ENCODE data around the gene WFDC6. TPM values are rescaled to one million over a fixed set of nuclear protein-coding genes. Genes with fewer than 3 reads are reported as not detected.

Gene WFDC6
- total RNA-seq, 1 experiment from 2014 or later, result not detected

GRCh38 chr20:45500022-45500421 is 39.3 kb downstream of the WFDC6 start:
- no peaks in the 10 kb centered on the region for H3K36me3 ChIP-seq (ENCODE audit: low read depth)
- ChIA-PET CTCF (no interaction called here), POLR2A (ENCODE audit: unreplicated experiment) (no interaction called here)
- H3F3A ChIP-seq (ENCODE audit: insufficient read depth, low read depth), result no peaks in the 10 kb centered on the region
- no peaks in the 10 kb centered on the region for H3K27me3 ChIP-seq (ENCODE audit: insufficient read depth, low read depth)
- no peak overlapping the region for H3K4me3 ChIP-seq
- DNase-seq, result peak in 1 of 2 experiments; percentile 33
- TF ChIP-seq, protein P1, sequence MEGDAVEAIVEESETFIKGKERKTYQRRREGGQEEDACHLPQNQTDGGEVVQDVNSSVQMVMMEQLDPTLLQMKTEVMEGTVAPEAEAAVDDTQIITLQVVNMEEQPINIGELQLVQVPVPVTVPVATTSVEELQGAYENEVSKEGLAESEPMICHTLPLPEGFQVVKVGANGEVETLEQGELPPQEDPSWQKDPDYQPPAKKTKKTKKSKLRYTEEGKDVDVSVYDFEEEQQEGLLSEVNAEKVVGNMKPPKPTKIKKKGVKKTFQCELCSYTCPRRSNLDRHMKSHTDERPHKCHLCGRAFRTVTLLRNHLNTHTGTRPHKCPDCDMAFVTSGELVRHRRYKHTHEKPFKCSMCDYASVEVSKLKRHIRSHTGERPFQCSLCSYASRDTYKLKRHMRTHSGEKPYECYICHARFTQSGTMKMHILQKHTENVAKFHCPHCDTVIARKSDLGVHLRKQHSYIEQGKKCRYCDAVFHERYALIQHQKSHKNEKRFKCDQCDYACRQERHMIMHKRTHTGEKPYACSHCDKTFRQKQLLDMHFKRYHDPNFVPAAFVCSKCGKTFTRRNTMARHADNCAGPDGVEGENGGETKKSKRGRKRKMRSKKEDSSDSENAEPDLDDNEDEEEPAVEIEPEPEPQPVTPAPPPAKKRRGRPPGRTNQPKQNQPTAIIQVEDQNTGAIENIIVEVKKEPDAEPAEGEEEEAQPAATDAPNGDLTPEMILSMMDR (conservative IDR thresholded peaks at IDR 0.05), result no peak
- no peak for TF ChIP-seq EZH2 (IDR thresholded peaks at IDR 0.05; ENCODE audit: low read depth)
- H2AFZ ChIP-seq, result no peak overlapping the region
- no peak overlapping the region for H3K27ac ChIP-seq
- no TSS peak for BruUV-seq (replicated peaks)
- no peaks in the 10 kb centered on the region for H3K79me2 ChIP-seq (ENCODE audit: low read depth)
- no peaks in the 10 kb centered on the region for H3K9me2 ChIP-seq (ENCODE audit: insufficient read depth)
- H3K9me3 ChIP-seq (ENCODE audit: insufficient read depth, low read depth), result no peaks in the 10 kb centered on the region
- no peaks in the 10 kb centered on the region for H4K20me1 ChIP-seq (ENCODE audit: insufficient read depth)
- no peak overlapping the region for H3K4me2 ChIP-seq
- no peaks in the 10 kb centered on the region for H3K4me1 ChIP-seq (replicated peaks; ENCODE audit: insufficient read depth)
- intact Hi-C loops (cut with micrococcal nuclease; ENCODE audit: unreplicated experiment), result no loop called here

DNA sequence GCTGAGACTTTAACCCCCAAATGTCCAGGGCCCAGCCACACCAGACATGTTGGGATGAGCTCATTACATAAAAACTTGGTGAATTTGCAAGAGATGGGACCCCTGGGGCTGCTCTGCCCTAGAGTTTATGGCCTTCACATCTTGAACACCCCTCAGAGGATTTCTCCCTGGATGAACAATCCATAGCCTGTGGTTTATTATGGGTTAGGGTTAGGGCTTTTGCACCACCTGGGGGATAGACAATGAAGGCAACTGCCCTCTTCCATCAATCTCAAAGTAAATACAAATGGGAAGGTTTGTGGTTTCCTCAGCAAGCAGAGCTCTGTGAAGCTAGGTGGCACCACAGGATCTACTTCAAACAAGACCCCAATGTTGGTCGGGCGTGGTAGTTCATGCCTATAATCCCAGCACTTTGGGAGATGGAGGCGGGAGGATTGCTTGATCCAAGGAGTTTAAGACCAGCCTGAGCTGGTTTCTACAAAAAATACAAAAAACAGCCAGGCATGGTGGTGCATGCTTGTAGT is 41.2 kb downstream of the WFDC6 start:
- CTCF ChIA-PET, result no interaction called here

GRCh38 chr20:45496166-45496565 is 43.1 kb downstream of the WFDC6 start:
- intact Hi-C loops (cut with micrococcal nuclease; ENCODE audit: unreplicated experiment), result no loop called here
- Histone ChIP-seq H3K36me3 (ENCODE audit: low read depth) (no peaks in the 10 kb centered on the region), H4K20me1 (ENCODE audit: insufficient read depth) (no peaks in the 10 kb centered on the region), H3K9me3 (ENCODE audit: insufficient read depth, low read depth) (no peaks in the 10 kb centered on the region), H3K9me2 (ENCODE audit: insufficient read depth) (no peaks in the 10 kb centered on the region), H3K27ac (no peak overlapping the region), H3K27me3 (ENCODE audit: insufficient read depth, low read depth) (no peaks in the 10 kb centered on the region), H3F3A (ENCODE audit: insufficient read depth, low read depth) (peaks cover 4% of the 10 kb centered on the region; the same call in 1 of the 2 replicates), H2AFZ (no peak overlapping the region), H3K4me2 (no peak overlapping the region), H3K4me1 (replicated peaks; ENCODE audit: insufficient read depth) (no peaks in the 10 kb centered on the region), H3K4me3 (no peak overlapping the region), H3K79me2 (ENCODE audit: low read depth) (no peaks in the 10 kb centered on the region)
- ChIA-PET CTCF (no interaction called here), POLR2A (ENCODE audit: unreplicated experiment) (no interaction called here)
- DNase-seq, result no peak
- TF ChIP-seq, protein P1 (conservative IDR thresholded peaks at IDR 0.05), result no peak
- no peak for TF ChIP-seq EZH2 (IDR thresholded peaks at IDR 0.05; ENCODE audit: low read depth)
- BruUV-seq (replicated peaks), result no TSS peak

More for the DNA sequence above, 41.2 kb downstream of the WFDC6 start:
- Histone ChIP-seq H3K79me2 (ENCODE audit: low read depth) (no peaks in the 10 kb centered on the region), H3K4me3 (no peak overlapping the region), H3K4me2 (no peak overlapping the region), H3K9me2 (ENCODE audit: insufficient read depth) (no peaks in the 10 kb centered on the region), H3F3A (ENCODE audit: insufficient read depth, low read depth) (peaks cover 4% of the 10 kb centered on the region; the same call in 1 of the 2 replicates), H3K27me3 (ENCODE audit: insufficient read depth, low read depth) (no peaks in the 10 kb centered on the region), H3K27ac (no peak overlapping the region), H3K4me1 (replicated peaks; ENCODE audit: insufficient read depth) (no peaks in the 10 kb centered on the region), H4K20me1 (ENCODE audit: insufficient read depth) (no peaks in the 10 kb centered on the region), H3K36me3 (ENCODE audit: low read depth) (no peaks in the 10 kb centered on the region), H3K9me3 (ENCODE audit: insufficient read depth, low read depth) (no peaks in the 10 kb centered on the region), H2AFZ (no peak overlapping the region)
- intact Hi-C loops (cut with micrococcal nuclease; ENCODE audit: unreplicated experiment), result no loop called here
- POLR2A ChIA-PET (ENCODE audit: unreplicated experiment), result no interaction called here
- peak in 1 of 2 experiments; percentile 31 for DNase-seq
- TF ChIP-seq EZH2 (IDR thresholded peaks at IDR 0.05; ENCODE audit: low read depth), result no peak
- TF ChIP-seq, protein P1 (conservative IDR thresholded peaks at IDR 0.05), result no peak
- no TSS peak for BruUV-seq (replicated peaks)
